SK-N-SH (cell line): ENCODE measurements around the gene OR5H6. TPM values are rescaled to one million over a fixed set of nuclear protein-coding genes. Genes with fewer than 3 reads are reported as not detected.

Source experiments
- CTCF ChIA-PET: fragments of 300-600, 350-600 bp; formaldehyde crosslinking; extraction: SDS; loops from one replicate; lab custom pipeline; 2021; lab: Yijun Ruan, JAX
- POLR2A ChIA-PET: fragments of 350-600 bp; sonication (Branson Sonifier 250); formaldehyde crosslinking; extraction: SDS; loops from one replicate; lab custom pipeline; 2020; ENCODE audit warnings: antibody characterized with exemption, inconsistent platforms; lab: Yijun Ruan, JAX
- DNase-seq: peaks from one replicate; pipeline ENCODE4 v3.0.0; 2012
- H2AFZ ChIP-seq: fragments of 200-600 bp; sonication (generic); 2 replicates; pipeline ENCODE4 v1.8.1; 2016; ENCODE audit warnings: antibody characterized with exemption, mild to moderate bottlenecking, low read depth
- H3F3A ChIP-seq: fragments of 200-600 bp; sonication (generic); replicated peaks from 2 replicates; pipeline ENCODE3; 2016; ENCODE audit warnings: antibody characterized with exemption, mild to moderate bottlenecking; ENCODE audit not compliant: insufficient read depth
- H3K27ac ChIP-seq, 2 experiments: fragments of 200-500 bp in 1 of 2; fragments of 200-600 bp in 1 of 2; sonication (Bioruptor generic) in 1 of 2; sonication (generic), shearing (Covaris generic) in 1 of 2; 2 replicates each; pipeline versions ENCODE4 v1.5.1 to v1.6.1; 2014 to 2016; ENCODE audit warnings: low read depth in 2 of 2, inconsistent platforms in 1 of 2, low read length in 1 of 2, mild to moderate bottlenecking in 1 of 2, mixed read lengths in 1 of 2
- H3K27me3 ChIP-seq: fragments of 200-600 bp; sonication (generic), shearing (Covaris generic); 2 replicates; pipeline ENCODE4 v1.6.1; 2016; ENCODE audit warnings: mixed run types; ENCODE audit not compliant: insufficient read depth
- H3K36me3 ChIP-seq, 2 experiments: fragments of 200-500 bp in 1 of 2; fragments of 200-600 bp in 1 of 2; sonication (Bioruptor generic) in 1 of 2; sonication (generic) in 1 of 2; replicated peaks in 1 of 2; 2 replicates each; pipeline versions ENCODE3 to v1.5.1; 2014 to 2016; ENCODE audit warnings: low read length in 1 of 2, mild to moderate bottlenecking in 1 of 2; ENCODE audit not compliant: insufficient read depth in 2 of 2, control insufficient read depth in 1 of 2
- H3K4me1 ChIP-seq, 2 experiments: fragments of 200-500 bp in 1 of 2; fragments of 200-600 bp in 1 of 2; sonication (Bioruptor generic) in 1 of 2; sonication (generic), shearing (Covaris generic) in 1 of 2; 2 replicates each; pipeline versions ENCODE4 v1.5.1 to v1.6.1; 2014 to 2016; ENCODE audit warnings: low read depth in 1 of 2, low read length in 1 of 2, mixed run types in 1 of 2; ENCODE audit not compliant: insufficient read depth in 2 of 2, control insufficient read depth in 1 of 2
- H3K4me2 ChIP-seq: fragments of 200-600 bp; sonication (generic), shearing (Covaris generic); 2 replicates; pipeline ENCODE4 v1.6.1; 2017; ENCODE audit warnings: mixed run types
- H3K4me3 ChIP-seq, 2 experiments: fragments of 200-500 bp in 1 of 2; fragments of 200-600 bp in 1 of 2; sonication (Bioruptor generic) in 1 of 2; sonication (generic), shearing (Covaris generic) in 1 of 2; 2 replicates each; pipeline versions ENCODE4 v1.5.1 to v1.8.1; 2014 to 2016; ENCODE audit warnings: low read depth in 2 of 2, inconsistent platforms in 1 of 2, low read length in 1 of 2, mild to moderate bottlenecking in 1 of 2, mixed read lengths in 1 of 2, moderate library complexity in 1 of 2
- H3K79me2 ChIP-seq: fragments of 200-600 bp; sonication (generic); 2 replicates; pipeline ENCODE4 v1.8.1; 2017; ENCODE audit warnings: mild to moderate bottlenecking; ENCODE audit not compliant: insufficient read depth
- H3K9ac ChIP-seq: fragments of 200-600 bp; sonication (generic); 2 replicates; pipeline ENCODE4 v1.6.1; 2017; ENCODE audit warnings: mixed run types
- H3K9me2 ChIP-seq: fragments of 200-600 bp; sonication (generic); 2 replicates; pipeline ENCODE4 v1.6.1; 2017; ENCODE audit warnings: mixed run types
- H3K9me3 ChIP-seq: fragments of 200-600 bp; sonication (generic); 2 replicates; pipeline ENCODE4 v1.6.1; 2017; ENCODE audit warnings: mixed run types, mild to moderate bottlenecking, moderate library complexity
- H4K20me1 ChIP-seq: fragments of 200-600 bp; sonication (generic); 2 replicates; pipeline ENCODE4 v1.6.1; 2017; ENCODE audit warnings: mild to moderate bottlenecking, mixed run types; ENCODE audit not compliant: insufficient read depth
- CHD2 ChIP-seq: fragments of 150-350 bp; IDR thresholded peaks from 2 replicates; pipeline ENCODE4 v1.6.1; 2018; ENCODE audit warnings: low read length; ENCODE audit not compliant: partially characterized antibody
- ELF1 ChIP-seq: IDR thresholded peaks from 2 replicates; pipeline ENCODE4 v1.4.0; 2012
- EP300 ChIP-seq, 2 experiments: IDR thresholded peaks; 2 replicates each; pipeline versions ENCODE4 v1.4.0 to v1.6.1; 2012; ENCODE audit warnings: borderline replicate concordance in 1 of 2, low read depth in 1 of 2, low read length in 1 of 2
- GATA2 ChIP-seq: sonication (generic); formaldehyde crosslinking; IDR thresholded peaks from 2 replicates; pipeline ENCODE4 v1.5.0; 2020; ENCODE audit warnings: mild to moderate bottlenecking, missing genetic modification reagents
- NFIC ChIP-seq: IDR thresholded peaks from 2 replicates; pipeline ENCODE4 v1.4.0; 2012; ENCODE audit warnings: borderline replicate concordance
- NRF1 ChIP-seq: IDR thresholded peaks from 2 replicates; pipeline ENCODE4 v1.6.1; 2012; ENCODE audit warnings: low read depth, mild to moderate bottlenecking, low read length
- POLR2AphosphoS5 ChIP-seq: IDR thresholded peaks from 2 replicates; pipeline ENCODE4 v1.6.1; 2012; ENCODE audit warnings: low read depth, low read length
- RAD21 ChIP-seq: IDR thresholded peaks from 2 replicates; pipeline ENCODE4 v1.6.1; 2012; ENCODE audit warnings: mild to moderate bottlenecking, low read length
- RCOR1 ChIP-seq: fragments of 150-350 bp; IDR thresholded peaks from 2 replicates; pipeline ENCODE4 v1.6.1; 2017; ENCODE audit warnings: antibody characterized with exemption, low read length
- RFX5 ChIP-seq: IDR thresholded peaks from 2 replicates; pipeline ENCODE4 v1.6.1; 2012; ENCODE audit warnings: mild to moderate bottlenecking, improper control_type of control experiment, low read length
- RXRA ChIP-seq: IDR thresholded peaks from 2 replicates; pipeline ENCODE4 v1.4.0; 2012; ENCODE audit warnings: low read depth, mild to moderate bottlenecking, borderline replicate concordance
- SIN3A ChIP-seq: IDR thresholded peaks from 2 replicates; pipeline ENCODE4 v1.6.1; 2012; ENCODE audit warnings: low read depth, mild to moderate bottlenecking, low read length, moderate library complexity, borderline replicate concordance
- TAF1 ChIP-seq: IDR thresholded peaks from 2 replicates; pipeline ENCODE4 v1.6.1; 2012; ENCODE audit warnings: low read depth, mild to moderate bottlenecking, low read length, moderate library complexity, borderline replicate concordance
- TCF12 ChIP-seq: IDR thresholded peaks from 2 replicates; pipeline ENCODE4 v1.4.0; 2012
- TEAD4 ChIP-seq: IDR thresholded peaks from 2 replicates; pipeline ENCODE4 v1.4.0; 2012; ENCODE audit warnings: mild to moderate bottlenecking, borderline replicate concordance; ENCODE audit not compliant: insufficient read depth
- polyA plus RNA-seq, 3 experiments: library from polyadenylated mRNA; depleted of rRNA; stranded (reverse); fragments of >200 nt; gene quantifications; 2 replicates each; pipeline ENCODE4 v1.2.3, GENCODE V29; 2012
- TF ChIP-seq, protein P1 (sequence below): IDR thresholded peaks from 2 replicates; pipeline ENCODE4 v1.6.1; 2012; ENCODE audit warnings: mild to moderate bottlenecking, low read depth, low read length, moderate library complexity
- TF ChIP-seq, protein P2 (sequence below): fragments of 200-600 bp; sonication (generic); IDR thresholded peaks from 2 replicates; pipeline ENCODE4 v1.6.1; 2017; ENCODE audit warnings: antibody characterized with exemption, mild to moderate bottlenecking, moderate library complexity
- TF ChIP-seq, protein P3 (sequence below): IDR thresholded peaks from 2 replicates; pipeline ENCODE4 v1.4.0; 2012; ENCODE audit warnings: low read depth, borderline replicate concordance
- TF ChIP-seq, protein P4 (sequence below): IDR thresholded peaks from 2 replicates; pipeline ENCODE4 v1.4.0; 2012; ENCODE audit warnings: low read depth
- TF ChIP-seq, protein P5 (sequence below): IDR thresholded peaks from 2 replicates; pipeline ENCODE4 v1.4.0; 2012; ENCODE audit warnings: low read depth, borderline replicate concordance

The OR5H6 gene
- polyA plus RNA-seq, 1 of the 3 experiments (the other 2 are of a cell fraction): not detected

DNA sequence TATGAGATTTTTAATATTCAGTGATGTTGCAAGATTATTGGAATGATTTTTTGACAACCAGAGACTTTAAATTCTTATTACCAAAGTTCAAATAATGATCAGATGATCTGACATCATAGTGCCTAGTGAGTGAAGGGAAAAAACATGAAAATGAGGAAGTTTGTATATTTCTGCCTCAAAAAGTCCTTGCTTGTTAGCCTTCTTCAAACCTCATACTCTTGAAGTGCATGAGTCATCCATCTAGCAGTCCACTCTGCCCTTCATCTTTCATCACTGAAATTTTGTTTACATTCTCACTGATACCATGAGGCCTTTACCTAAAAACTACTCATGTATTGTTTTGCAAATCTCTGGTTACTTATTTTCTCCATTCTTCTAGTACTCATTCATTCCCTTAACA lies 23.9 kb upstream of the OR5H6 start:
- ChIA-PET CTCF (no interaction called here), POLR2A (no interaction called here)
- Histone ChIP-seq H3K79me2 (no peaks in the 10 kb centered on the region), H3K4me2 (no peak overlapping the region), H3K27ac (no peak overlapping the region), H3K9me3 (no peaks in the 10 kb centered on the region), H4K20me1 (no peaks in the 10 kb centered on the region), H3F3A (no peaks in the 10 kb centered on the region), H2AFZ (no peak overlapping the region), H3K9ac (no peak overlapping the region), H3K9me2 (no peaks in the 10 kb centered on the region), H3K27me3 (no peaks in the 10 kb centered on the region), H3K36me3 (no peaks in the 10 kb centered on the region), H3K4me1 (no peaks in the 10 kb centered on the region), H3K4me3 (no peak overlapping the region)
- TF ChIP-seq NFIC (no peak), GATA2 (no peak), EP300 (IDR thresholded peaks at IDR 0.05; ENCODE audit: borderline replicate concordance in 1 of 2, low read depth in 1 of 2, low read length in 1 of 2) (no peak), RXRA (no peak), NRF1 (no peak), SIN3A (no peak), TAF1 (no peak), RCOR1 (no peak), RFX5 (no peak), ELF1 (no peak), CHD2 (no peak), TEAD4 (no peak), POLR2AphosphoS5 (no peak), RAD21 (no peak), TCF12 (no peak)
- TF ChIP-seq, protein P1, sequence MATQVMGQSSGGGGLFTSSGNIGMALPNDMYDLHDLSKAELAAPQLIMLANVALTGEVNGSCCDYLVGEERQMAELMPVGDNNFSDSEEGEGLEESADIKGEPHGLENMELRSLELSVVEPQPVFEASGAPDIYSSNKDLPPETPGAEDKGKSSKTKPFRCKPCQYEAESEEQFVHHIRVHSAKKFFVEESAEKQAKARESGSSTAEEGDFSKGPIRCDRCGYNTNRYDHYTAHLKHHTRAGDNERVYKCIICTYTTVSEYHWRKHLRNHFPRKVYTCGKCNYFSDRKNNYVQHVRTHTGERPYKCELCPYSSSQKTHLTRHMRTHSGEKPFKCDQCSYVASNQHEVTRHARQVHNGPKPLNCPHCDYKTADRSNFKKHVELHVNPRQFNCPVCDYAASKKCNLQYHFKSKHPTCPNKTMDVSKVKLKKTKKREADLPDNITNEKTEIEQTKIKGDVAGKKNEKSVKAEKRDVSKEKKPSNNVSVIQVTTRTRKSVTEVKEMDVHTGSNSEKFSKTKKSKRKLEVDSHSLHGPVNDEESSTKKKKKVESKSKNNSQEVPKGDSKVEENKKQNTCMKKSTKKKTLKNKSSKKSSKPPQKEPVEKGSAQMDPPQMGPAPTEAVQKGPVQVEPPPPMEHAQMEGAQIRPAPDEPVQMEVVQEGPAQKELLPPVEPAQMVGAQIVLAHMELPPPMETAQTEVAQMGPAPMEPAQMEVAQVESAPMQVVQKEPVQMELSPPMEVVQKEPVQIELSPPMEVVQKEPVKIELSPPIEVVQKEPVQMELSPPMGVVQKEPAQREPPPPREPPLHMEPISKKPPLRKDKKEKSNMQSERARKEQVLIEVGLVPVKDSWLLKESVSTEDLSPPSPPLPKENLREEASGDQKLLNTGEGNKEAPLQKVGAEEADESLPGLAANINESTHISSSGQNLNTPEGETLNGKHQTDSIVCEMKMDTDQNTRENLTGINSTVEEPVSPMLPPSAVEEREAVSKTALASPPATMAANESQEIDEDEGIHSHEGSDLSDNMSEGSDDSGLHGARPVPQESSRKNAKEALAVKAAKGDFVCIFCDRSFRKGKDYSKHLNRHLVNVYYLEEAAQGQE: no peak
- TF ChIP-seq, protein P2, sequence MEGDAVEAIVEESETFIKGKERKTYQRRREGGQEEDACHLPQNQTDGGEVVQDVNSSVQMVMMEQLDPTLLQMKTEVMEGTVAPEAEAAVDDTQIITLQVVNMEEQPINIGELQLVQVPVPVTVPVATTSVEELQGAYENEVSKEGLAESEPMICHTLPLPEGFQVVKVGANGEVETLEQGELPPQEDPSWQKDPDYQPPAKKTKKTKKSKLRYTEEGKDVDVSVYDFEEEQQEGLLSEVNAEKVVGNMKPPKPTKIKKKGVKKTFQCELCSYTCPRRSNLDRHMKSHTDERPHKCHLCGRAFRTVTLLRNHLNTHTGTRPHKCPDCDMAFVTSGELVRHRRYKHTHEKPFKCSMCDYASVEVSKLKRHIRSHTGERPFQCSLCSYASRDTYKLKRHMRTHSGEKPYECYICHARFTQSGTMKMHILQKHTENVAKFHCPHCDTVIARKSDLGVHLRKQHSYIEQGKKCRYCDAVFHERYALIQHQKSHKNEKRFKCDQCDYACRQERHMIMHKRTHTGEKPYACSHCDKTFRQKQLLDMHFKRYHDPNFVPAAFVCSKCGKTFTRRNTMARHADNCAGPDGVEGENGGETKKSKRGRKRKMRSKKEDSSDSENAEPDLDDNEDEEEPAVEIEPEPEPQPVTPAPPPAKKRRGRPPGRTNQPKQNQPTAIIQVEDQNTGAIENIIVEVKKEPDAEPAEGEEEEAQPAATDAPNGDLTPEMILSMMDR: no peak
- TF ChIP-seq, protein P3, sequence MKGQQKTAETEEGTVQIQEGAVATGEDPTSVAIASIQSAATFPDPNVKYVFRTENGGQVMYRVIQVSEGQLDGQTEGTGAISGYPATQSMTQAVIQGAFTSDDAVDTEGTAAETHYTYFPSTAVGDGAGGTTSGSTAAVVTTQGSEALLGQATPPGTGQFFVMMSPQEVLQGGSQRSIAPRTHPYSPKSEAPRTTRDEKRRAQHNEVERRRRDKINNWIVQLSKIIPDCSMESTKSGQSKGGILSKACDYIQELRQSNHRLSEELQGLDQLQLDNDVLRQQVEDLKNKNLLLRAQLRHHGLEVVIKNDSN: no peak
- TF ChIP-seq, protein P4, sequence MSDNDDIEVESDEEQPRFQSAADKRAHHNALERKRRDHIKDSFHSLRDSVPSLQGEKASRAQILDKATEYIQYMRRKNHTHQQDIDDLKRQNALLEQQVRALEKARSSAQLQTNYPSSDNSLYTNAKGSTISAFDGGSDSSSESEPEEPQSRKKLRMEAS: no peak
- TF ChIP-seq, protein P5, sequence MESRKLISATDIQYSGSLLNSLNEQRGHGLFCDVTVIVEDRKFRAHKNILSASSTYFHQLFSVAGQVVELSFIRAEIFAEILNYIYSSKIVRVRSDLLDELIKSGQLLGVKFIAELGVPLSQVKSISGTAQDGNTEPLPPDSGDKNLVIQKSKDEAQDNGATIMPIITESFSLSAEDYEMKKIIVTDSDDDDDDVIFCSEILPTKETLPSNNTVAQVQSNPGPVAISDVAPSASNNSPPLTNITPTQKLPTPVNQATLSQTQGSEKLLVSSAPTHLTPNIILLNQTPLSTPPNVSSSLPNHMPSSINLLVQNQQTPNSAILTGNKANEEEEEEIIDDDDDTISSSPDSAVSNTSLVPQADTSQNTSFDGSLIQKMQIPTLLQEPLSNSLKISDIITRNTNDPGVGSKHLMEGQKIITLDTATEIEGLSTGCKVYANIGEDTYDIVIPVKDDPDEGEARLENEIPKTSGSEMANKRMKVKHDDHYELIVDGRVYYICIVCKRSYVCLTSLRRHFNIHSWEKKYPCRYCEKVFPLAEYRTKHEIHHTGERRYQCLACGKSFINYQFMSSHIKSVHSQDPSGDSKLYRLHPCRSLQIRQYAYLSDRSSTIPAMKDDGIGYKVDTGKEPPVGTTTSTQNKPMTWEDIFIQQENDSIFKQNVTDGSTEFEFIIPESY: no peak
- DNase-seq: no peak
